Fibroblast of skin of back (primary cell): ENCODE results near the gene HPGDS.
"Not testable (repeated sequence)": the region's sequence is repeated elsewhere in the genome, so short reads cannot be mapped to it uniquely, and the experiment has no call there.

Experiments used
- DNase-seq: peaks from one replicate; pipeline ENCODE4 v3.0.0-alpha.2; 2013

The HPGDS gene

DNA sequence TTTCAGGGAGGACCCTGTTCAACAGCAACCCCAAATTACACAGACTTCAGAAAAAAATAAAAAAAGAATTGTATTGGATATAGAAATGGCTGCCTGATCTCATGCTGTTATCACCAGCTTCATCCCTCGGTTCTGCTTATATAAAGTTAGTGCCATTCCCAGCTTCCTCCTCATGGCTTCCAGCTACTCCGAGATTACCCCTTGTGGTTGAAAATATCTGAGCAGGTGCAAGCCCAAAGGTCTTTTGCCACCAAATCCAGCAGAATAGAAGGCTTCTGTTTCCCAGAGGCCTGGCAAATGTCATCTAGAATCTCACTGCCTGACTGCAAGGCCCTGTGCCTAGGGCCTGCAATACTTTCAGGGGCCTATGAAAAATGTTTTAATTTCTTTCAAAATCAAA is 13.8 kb upstream of the HPGDS start:
- DNase-seq: no peak

DNA sequence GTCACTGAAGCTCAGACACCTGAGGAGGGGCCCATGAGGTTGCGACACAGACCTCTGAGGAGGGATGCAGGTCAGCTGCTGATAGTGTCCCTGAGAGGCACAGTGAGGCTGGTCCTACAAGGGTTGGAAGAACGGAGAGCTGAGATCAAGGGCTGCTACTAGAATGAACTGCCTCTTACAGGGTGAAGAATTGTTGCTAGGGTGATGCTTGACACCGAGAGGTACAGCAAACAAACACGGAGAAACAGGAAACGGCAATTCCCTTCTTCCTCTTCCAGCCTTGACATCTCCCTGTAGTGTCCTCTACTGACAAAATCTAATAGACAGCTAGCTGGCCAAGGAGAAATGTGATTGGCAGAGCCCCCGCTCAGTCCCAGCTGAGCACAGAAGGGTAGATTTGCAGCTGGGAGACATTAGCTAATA is 11.8 kb upstream of the HPGDS start:
- no peak for DNase-seq

DNA sequence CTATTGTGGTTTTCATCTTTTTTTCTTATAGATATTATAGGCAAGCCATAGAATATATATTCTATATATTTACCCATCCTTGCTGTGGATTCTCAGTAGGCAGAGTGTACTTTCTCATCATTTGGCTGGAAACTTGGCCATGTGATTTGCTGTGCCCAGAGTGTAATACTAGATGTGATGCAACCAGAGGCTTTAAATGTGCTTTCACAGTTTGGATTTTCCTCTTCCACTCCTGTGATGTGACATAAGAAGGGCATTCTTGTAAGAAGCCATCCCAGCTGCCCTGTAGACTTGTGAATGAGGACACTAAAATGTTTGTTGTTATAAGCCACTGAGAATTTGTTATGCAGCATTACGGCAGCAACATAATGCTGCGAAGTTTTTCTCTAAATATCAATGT is 10.4 kb upstream of the HPGDS start:
- DNase-seq: no peak

DNA sequence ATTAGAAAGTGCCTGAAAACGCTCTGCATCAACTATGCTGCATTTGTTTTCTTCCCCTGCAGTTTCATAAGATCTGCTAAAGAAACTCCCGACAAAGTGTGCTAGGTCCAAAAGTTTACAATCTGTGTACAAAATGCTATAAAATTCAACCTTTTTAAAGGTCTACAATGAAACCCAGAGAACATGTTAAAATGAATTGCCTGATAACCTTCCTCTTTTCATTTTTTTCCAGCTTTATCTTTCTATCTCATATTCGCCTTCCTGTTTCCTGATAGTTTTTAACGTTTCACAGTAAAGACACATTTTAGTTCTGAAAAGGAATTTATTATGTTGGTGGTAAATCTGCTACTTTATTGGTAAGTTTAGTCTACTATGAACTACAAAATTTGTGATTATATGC is 9.5 kb upstream of the HPGDS start:
- no peak for DNase-seq

DNA sequence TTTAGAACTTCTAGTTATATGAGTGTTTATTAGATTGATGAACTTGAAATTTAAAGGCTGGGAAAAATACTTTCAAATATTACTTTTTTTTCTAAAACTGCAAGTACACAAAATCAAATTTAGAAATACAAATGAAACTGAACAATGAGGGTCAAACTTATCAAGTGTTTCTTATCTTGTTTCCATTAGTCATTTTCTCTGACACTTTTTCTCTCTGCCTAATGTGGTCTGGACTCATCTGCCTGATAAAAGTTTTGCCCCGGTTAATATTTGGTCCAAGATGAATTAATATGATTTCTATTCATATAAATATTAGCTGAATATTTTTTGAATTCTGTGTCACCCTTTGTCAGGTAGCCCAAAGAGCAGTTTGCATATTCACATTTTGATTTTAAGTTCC is 8.7 kb upstream of the HPGDS start:
- DNase-seq: no peak

DNA sequence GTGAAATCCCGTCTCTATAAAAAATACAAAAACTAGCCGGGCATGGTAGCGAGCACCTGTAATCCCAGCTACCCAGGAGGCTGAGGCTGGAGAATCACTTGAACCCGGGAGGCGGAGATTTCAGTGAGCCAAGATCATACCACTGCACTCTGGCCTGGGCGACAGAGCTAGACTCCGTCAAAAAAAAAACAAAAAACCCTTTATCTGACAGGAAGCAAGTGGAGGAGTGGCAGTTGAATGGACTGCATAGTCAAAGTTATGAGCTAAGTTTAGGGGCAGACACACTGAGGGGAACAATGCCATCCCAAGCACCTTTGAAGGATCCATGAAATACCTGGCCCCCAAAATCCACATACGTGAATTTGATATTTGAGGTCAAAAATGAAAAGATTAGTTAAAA is 7.5 kb upstream of the HPGDS start:
- DNase-seq: no peak

DNA sequence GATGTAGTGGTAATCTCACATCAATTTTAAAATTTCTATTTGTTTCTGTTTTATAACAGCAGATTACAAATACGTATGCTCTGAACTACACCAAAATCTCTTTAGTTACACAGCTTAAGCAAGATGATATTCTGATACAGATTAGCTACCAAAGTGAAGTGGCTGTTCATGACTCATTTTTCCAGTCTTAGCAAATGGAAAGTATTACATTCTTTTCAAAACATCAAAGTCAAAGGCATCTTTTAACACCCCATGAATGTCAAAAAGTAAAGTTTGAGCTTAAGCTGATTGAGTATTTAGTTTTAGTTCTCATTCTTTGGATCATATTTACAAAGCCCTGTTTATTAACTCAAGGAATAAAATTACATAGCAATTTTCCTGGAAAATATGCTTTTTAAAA is 6.6 kb upstream of the HPGDS start:
- peak; percentile 57 for DNase-seq

DNA sequence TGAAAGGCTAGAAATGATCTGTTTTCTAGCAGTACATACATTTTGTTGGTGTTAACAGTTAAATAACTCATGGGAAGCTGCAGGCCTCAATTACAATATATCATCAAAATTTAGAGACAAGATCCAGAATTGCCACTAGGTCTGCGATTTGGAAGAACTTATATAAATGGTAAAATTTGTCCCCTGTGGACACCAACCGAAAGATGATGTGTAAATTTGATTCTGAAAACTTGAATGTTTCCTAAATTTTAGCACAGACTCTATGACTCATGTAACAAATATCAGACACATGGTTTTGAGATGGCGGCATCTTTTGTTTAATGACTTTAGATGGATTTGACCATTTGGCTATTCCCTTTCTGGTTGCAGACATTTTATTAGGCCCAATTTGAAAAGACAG is 6.0 kb upstream of the HPGDS start:
- DNase-seq: no peak

DNA sequence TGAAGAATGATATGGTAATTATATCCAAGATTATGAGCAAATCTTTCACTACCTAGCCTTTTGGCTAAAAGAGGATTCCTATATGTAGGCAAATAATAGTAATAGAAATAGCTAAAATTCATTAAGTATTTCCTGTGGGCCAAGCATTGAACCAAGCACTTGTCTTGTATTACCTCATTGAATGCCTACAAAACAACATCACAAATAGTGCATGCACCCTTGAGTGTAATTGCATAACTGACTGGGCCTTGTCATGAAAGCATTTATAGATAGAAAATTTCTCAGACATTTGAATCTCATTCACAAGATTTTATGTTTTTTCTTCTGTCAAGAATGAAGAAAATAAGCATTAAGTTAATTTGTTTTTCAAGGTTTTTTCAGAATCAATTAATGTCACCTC is 3.9 kb upstream of the HPGDS start:
- no peak for DNase-seq

DNA sequence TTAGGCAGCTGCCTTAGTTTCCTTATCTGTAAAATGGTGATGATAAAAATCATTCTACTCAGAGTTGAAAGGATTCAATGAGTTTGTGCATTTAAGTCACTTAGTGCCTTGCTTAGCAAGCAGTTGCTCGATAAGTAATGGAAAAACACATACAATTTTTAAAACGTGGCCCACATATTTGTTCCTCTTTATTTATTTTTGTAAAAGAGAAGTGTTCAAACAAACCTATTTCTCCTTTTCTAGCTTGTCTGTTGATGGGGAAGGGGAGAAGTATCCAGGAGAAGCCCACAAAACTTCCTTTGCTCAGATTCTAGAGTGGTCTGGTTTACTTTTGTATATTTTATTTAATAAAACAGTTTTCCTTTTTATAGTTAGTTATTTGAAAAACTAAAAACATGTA is 3.3 kb upstream of the HPGDS start:
- DNase-seq: no peak

DNA sequence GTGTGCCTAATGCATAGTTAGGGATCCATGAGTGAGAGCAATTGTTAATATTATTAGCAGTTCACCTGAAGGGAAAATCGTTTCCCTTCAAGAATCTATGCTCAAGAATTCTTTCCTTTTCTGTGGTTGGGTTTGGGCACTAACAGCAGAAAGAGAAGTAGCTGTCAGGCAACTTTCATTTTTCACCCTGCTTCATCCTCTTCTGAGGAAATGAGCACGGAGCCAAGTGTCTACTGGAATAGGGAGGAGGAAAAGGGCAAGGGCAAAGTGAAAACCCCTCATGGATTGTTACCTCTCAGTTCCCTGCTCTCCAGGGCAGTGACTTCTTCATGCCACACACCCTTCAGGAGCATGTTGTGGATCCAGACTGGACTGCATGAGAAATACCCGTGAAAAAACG is 2.6 kb upstream of the HPGDS start:
- DNase-seq: no peak

DNA sequence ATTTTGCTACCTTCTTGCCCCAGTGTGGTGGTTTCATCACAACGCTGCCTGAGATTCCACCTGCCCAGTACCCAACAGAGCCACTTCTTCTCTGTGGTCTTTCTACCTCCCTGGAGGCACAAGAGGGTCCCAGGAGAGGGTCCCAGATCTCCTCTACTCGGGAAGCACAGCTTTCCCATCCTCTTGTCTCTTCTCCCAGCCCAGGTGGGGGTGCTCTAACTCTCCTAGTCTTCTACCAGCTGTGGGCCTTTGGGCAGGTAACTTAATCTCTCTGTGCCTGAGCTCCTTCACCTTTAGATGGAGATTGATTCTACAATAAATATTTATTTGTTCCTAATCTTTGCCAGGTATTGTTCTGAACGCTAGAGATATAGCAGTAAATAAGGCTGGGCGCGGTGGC is 1.8 kb upstream of the HPGDS start:
- DNase-seq: no peak

DNA sequence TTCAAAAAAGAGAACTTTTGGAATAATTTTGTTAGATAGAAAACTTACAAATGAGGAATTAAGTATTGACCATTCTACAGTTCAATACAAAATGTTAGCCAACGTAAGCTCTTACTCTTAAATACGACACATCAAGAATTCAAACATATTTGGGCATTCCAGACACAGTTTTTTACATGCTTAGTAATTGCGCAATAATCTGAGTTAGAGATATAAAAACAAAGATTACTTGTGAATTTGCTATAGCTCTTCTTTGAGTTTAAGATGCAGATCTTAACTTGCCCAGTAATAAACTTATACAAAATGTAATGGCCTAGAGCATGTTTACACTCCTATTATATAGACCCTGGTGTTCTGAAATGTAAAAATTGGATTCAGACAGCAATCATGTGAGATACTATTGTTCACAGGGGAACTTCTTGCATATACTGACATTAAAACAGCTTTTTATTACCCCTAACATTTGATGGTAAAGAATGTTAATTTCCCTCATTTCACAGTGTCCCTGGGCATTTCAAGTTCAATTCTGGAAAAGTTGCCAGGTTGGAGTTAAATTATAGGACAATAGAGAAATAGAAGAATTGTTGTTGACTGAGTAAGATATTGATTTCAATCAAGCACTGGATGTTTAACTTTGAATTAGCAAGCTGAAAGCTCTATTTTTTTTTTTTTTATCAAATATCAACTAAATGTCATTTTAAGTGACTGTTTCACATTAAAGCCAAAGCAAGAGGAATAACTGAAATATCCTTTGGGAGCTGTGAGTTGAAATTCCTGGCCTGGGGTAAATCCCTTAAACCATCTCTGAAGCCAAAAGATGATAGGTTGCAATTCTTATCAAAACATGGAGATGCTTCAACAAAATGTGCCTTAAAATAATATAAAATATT is 910 bp downstream of the HPGDS start:
- DNase-seq: peak; percentile 22

DNA sequence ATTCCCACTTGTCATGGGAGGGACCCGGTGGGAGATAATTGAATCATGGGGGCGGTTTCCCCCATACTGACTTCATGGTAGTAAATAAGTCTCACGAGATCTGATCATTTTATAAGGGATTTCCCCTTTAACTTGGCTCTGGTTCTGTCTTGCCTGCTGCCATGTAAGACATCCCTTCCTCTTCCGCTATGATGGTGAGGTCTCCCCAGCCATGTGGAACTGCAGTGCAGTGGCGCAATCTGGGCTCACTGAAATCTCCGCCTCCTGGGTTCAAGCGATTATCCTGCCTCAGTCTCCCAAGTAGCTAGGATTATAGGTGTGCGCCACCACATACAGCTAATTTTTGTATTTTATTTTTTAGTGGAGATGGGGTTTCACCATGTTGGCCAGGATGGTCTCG is 2.9 kb downstream of the HPGDS start:
- DNase-seq: no peak

DNA sequence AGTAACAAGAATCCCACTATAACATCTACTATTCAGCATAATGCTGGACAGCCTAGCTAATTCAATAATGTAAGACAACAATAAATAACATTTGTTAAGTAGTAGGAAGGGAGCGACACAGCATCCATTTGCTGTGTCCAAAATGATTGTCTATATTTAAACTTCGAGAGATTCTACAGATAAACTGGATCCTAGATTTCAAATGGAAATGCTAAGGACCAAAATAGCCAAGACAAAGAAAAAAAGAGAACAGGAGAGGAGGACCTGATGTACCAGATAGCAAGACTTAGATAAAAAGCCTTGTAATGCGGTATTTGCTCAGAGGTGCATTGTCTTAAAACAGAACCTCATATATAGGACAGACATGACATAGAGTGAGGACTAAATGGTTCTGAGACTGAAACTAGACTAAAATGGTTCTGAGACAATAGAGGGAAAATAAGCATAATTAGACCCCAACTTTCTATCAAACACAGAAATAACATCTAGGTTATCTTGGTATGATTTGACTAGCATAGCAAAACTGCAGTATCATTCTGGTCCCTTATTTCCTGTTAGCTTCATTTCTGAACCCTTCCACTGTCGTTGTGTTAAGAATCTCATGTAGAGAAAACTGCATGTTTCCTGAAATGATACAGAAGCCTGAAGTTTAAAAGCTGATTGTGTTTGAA is 3.8 kb downstream of the HPGDS start:
- DNase-seq: no peak

DNA sequence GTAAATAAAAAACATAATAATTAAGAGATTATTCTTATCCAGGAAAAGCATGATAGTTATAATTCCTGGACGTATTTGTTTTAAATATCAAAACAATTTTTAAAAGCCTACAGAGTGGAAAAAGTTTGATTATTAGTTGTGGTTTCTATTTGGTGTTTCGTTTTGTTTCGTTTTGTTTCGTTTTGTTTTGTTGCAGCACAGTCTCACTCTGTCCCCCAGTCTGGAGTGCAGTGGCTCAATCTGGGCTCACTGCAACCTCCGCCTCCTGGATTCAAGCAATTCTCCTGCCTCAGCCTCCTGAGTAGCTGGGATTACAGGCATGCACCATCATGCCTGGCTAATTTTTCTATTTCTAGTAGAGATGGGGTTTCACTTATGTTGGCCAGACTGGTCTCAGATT is 5.8 kb downstream of the HPGDS start:
- DNase-seq: not testable (repeated sequence)

DNA sequence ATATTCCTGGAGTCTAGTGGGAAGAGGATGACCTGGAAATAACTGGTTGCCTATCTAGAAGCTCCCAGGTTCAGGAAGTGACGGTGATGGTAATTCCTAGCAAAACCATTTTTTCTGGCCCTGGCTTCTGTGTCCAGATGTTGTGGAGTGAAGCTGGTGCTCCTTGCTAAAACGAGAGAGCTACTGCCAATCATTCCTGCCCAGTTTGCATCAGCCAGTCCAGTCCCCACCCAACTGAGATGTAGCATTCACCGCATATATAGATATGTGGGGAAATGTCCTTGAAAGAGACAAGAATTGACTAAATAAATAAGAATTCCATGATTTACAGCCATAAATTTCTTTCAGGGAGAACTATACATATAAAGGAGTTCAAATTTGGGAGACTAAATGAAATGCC is 6.3 kb downstream of the HPGDS start:
- DNase-seq: no peak

DNA sequence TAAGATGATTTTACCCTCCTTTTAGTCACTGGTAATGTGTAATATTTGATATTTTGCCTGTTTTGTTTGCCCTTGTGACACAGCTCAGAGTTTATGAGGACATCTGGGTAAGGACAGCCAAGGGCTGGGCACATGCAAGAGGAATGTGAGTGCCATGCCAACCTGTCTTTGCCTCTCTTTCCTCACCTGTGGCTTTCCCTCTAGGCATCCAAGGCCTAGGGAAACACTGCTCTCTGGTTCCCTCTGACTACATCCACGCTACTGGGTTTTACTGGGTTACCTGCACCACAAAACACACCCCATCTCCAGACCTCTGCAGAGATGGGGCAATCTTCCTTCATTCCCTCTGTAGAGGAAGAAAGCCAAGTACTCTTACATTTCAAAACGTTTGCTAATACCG is 7.7 kb downstream of the HPGDS start:
- no peak for DNase-seq

DNA sequence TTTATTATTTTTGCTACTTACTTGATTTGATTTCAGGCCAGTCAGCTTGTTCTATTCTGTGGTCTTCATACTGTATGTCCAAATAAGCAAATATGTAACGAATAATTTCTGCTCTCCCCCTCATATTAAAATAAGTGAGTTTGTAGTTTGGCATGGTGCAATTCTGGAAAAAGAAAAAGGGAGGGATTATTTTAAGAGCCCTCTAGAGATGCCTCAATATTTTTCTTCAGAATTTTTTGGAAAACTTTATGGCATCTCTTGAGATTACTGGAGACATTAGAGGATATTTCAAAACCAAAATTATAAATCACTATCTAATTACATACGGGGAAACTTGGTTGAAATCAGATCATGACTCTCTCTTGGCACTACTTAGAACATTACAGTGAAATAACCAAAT is 8.2 kb downstream of the HPGDS start:
- no peak for DNase-seq

DNA sequence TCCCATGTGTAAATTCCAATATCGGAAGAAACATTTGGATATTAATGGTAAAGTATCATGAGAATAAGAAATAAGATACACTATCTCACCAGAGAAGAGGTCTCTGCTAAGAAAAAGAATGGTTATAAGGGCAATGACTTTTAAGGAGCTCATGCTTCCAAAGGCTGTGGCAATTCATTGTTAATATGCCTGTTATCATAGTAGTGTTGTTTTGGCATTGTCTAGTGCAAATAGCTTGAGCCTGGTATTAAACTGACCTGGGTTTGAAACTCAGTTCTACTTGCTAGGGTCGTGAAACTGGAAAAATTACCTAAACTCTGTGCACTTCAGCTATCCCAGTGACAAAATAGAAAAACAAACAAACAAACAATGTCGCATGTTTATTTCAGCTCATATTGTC is 8.8 kb downstream of the HPGDS start:
- no peak for DNase-seq

DNA sequence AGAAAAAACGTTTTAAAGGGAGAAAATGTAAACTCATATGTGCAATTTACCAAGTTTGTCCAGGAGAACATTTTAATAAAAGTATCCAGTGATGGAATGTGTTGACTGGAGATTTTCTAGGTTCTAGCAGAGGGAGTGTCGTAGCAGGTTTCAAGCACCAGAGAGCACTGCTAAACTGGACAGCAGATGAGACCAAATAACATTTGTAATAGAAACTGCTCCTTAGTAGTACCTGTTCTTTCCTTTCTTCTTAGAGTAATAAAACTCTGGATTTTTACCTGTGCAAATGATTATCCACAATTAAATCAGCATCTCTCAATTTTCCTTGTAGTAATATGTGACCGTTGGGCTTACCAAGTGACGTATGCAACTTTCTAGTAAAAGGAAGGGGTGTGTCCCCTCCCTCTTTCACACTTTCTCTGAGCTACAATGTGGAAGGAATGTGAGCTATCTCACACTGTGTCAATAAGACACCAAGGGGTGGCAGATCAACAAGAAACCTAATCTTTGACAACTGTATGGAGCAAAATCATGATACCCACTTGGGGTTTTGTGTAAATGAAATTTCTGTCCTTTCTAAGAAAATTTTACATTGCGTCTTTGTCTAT is 9.5 kb downstream of the HPGDS start:
- peak; percentile 28 for DNase-seq

DNA sequence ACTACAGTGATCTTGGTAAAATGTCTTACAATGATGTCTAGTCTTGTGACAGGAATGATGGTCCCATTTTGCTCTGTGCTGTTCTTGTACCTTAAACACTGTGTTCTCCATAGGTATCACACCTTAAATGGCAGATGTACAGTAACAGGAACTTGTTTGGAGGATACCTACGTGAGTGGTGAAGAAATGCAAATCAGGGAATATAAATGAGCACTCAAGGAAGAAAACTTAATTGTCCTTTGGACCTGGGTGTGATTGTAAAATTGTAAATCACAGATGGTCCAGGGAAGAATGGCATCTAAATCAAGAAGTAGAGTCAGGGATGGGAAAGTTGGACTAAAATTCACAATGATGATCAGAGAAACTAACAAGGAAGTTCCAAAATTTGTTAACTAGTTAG is 12.7 kb downstream of the HPGDS start:
- DNase-seq: no peak

DNA sequence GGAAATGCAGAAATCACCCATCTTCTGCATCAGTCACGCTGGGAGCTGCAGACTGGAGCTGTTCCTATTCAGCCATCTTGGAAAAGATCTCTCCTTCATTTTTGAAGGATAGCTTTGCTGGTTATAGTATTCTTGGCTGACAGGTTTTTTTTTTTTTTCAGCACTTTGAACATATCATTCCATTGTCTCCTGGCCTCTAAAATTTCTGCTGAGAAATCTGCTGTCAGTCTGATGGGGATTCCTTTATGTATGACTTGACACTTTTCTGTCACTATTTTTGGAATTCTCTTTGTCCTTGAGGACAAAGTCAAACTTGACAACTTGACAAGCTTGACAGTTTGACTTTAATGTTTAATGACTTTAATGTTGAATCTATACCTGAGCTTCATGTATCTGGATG is 16.8 kb downstream of the HPGDS start:
- DNase-seq: no peak

DNA sequence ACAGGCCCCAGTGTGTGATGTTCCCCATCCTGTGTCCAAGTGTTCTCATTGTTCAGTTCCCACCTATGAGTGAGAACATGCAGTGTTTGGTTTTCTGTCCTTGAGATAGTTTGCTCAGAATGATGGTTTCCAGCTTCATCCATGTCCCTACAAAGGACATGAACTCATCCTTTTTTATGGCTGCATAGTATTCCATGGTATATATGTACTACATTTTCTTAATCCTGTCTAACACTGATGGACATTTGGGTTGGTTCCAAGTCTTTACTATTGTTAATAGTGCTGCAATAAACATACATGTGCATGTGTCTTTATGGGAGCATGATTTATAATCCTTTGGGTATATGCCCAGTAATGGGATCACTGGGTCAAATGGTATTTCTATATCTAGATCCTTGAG is 22.7 kb downstream of the HPGDS start:
- DNase-seq: not testable (repeated sequence)
